Measurements from ENCODE around the gene GMIP. TPM values are rescaled to one million over a fixed set of nuclear protein-coding genes. Genes with fewer than 3 reads are reported as not detected.

GMIP gene
- total and polyA plus RNA-seq, 11 donors = 1.1 to 21.7 (median 2.5) TPM

GRCh38 chr19:19636573-19637185 is 6.8 kb downstream of the GMIP start:
- peak in 1 of 5 donors; percentile 5 for DNase-seq
- ATAC-seq = no peak
- TF ChIP-seq CTCF (IDR thresholded peaks at IDR 0.05) (no peak), POLR2A (IDR thresholded peaks at IDR 0.05) (no peak)
- Histone ChIP-seq H3K27me3 (no peaks in the 10 kb centered on the region), H3K4me1 (no peaks in the 10 kb centered on the region), H3K27ac (no peak overlapping the region), H3K4me3 (no peak overlapping the region), H3K9me3 (no peaks in the 10 kb centered on the region), H3K36me3 (peaks cover 0 to 92% (median 10%) of the 10 kb centered on the region in 9 donors)
- 89 to 98% (median 96%) methylated on average over 9 of the region's 9 CpGs for whole genome bisulfite sequencing, 4 donors
- intact Hi-C loops (cut with DNase I) = no loop called here

GRCh38 chr19:19635313-19635702 is 8.1 kb downstream of the GMIP start:
- peak in 1 of 4 donors; percentile 16 for ATAC-seq
- no peak for TF ChIP-seq CTCF (IDR thresholded peaks at IDR 0.05)
- no peak for TF ChIP-seq POLR2A (IDR thresholded peaks at IDR 0.05)
- intact Hi-C loops (cut with DNase I) = no loop called here
- 94 to 97% (median 95%) methylated on average over 12 to 14 of the region's 14 CpGs for WGBS, 4 donors
- DNase-seq = no peak
- Histone ChIP-seq H3K9me3 (no peaks in the 10 kb centered on the region), H3K27ac (no peak overlapping the region), H3K27me3 (no peaks in the 10 kb centered on the region), H3K4me1 (no peaks in the 10 kb centered on the region), H3K4me3 (no peak overlapping the region), H3K36me3 (peaks cover 0 to 90% (median 10%) of the 10 kb centered on the region in 9 donors)

GRCh38 chr19:19634516-19635312 is 8.7 kb downstream of the GMIP start:
- ATAC-seq (no peak), DNase-seq (no peak)
- Histone ChIP-seq H3K27me3 (no peaks in the 10 kb centered on the region), H3K36me3 (peaks cover 0 to 95% (median 10%) of the 10 kb centered on the region in 9 donors), H3K4me3 (no peak overlapping the region), H3K27ac (no peak overlapping the region), H3K9me3 (no peaks in the 10 kb centered on the region), H3K4me1 (no peaks in the 10 kb centered on the region)
- no peak for TF ChIP-seq CTCF (IDR thresholded peaks at IDR 0.05)
- no peak for TF ChIP-seq POLR2A (IDR thresholded peaks at IDR 0.05)
- 93 to 96% (median 95%) methylated on average over 34 to 36 of the region's 36 CpGs for WGBS, 4 donors
- intact Hi-C loops (cut with DNase I) = loop anchor here in 1 of 10 donors (5.0 kb wide), 1 partner anchor 77 kb away; no protein-coding TSS in a partner anchor

All from heart left ventricle (tissue), 16 donors.